K562 treated with DMSO at 1 percent for 48 hours (cell line): ENCODE measurements around the gene VPS37C. TPM values are rescaled to one million over a fixed set of nuclear protein-coding genes. Genes with fewer than 3 reads are reported as not detected.

Experiments
- total RNA-seq: library from RNA; unstranded; fragments of 300-600 nt; gene quantifications from 2 replicates; pipeline ENCODE4 v1.2.3, GENCODE V29; 2022; ENCODE audit warnings: low replicate concordance; ENCODE audit errors: extremely low read depth

Gene VPS37C
- not detected in 2 replicates for total RNA-seq

DNA sequence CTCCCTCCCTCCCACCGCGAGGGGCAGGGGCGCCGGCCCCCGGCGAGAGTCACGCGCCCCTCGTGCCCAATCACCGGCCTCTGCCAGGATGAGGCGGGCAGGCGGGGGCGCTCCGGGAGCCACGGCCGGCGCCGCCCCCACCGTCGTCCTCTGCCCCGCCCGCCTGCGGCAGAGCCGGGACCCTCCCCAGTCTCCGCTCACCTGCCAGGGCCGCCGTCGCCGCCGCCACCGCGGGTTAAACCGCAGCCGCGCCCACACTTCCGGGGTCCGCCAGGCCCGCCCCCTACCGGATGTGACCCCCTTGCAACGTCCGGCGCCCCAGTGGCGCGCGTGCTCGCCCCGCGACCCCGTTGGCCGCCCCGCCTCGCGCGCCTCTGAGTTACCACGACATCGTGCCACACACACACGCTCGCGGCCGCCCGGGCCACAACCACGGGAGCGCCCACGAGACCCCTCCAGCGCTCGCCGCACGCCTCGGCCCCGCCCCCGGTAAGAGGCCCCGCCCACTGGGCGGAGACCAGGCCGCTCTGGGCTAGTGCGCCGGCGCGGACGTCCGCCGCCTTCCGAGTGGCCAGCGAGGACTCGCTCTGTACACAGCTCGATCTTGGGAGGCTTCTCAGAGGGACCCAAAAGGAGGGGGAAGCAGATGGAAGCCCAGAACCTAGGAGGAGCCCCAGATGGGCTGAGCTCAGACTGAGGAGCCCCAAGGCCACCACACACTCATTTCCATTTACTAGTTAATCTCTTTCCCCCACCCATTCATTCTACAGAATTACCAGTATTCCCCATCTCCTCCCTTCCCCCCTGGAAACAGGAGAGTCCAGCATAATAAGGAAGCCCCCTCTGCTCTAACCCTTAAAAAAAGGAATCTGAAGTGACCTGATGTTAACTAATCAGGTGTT, at the start of gene VPS37C:
Gene VPS37C (minus strand): TSS at position 237 of the 902 bp plus-strand sequence. CDS start 22,597 bp downstream, outside the sequence.

DNA sequence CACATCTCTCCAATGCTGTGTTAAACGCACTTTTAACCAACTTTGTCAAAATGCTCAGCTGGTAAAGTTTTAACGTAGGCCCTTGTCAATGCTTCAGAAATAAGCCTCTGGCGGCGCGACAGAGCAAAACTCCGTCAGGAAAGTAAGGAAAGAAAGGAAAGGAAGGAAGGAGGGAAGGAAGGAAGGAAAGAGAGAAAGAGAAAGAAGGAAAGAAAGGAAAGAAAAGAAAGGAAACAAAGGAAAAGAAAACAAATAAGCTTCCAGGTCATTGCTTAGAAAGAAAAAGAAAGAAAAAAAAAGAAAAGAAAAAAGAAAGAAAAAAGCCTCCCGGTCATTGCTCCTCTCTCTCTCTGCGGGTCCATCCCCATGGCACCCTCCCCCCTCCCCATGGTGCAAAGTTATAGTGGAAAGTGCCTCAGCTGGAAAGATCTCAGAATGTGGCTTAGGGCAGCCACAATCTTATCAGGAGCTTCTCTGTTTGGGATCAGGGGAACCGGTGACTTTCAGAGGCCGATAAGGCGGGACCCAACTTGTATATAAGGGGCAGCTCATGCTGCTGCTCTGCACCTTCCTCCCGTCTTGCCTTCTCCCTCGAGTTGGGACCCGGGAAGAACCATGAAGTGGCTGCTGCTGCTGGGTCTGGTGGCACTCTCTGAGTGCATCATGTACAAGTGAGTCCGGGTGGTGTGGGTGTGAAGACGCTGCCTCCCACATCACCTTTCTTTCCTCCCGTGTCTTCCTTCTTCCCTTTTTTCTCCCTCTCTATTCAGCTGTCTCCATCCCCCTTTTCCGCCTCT, 41.9 kb upstream of the VPS37C start, which contains the start of gene PGA3:
Gene PGA3 (plus strand): TSS at position 566 of the 797 bp plus-strand sequence. CDS start 50 bp downstream, at position 616.

Other genes with a start within 250 kb of the VPS37C start
- gene TMEM109, start 247.3 kb downstream of the VPS37C start, total RNA-seq: not detected in 2 replicates
- gene TMEM132A, start 237.0 kb downstream of the VPS37C start, total RNA-seq: not detected in 2 replicates
- not detected in 2 replicates for gene SLC15A3, start 209.2 kb downstream of the VPS37C start, total RNA-seq
- gene CD6, start 189.7 kb downstream of the VPS37C start, total RNA-seq: not detected in 2 replicates
- gene CD5, start 58.9 kb downstream of the VPS37C start, total RNA-seq: not detected in 2 replicates
- gene PGA3, start 42.1 kb upstream of the VPS37C start, total RNA-seq: not detected in 2 replicates
- gene PGA4, start 60.9 kb upstream of the VPS37C start, total RNA-seq: not detected in 2 replicates
- not detected in 2 replicates for gene PGA5, start 79.7 kb upstream of the VPS37C start, total RNA-seq
- gene VWCE, start 133.9 kb upstream of the VPS37C start, total RNA-seq: not detected in 2 replicates
- 223 TPM in 1 of 2 replicates, not detected in the other for gene DDB1, start 171.7 kb upstream of the VPS37C start, total RNA-seq
- gene TKFC, start 171.8 kb upstream of the VPS37C start, total RNA-seq: not detected in 2 replicates
- not detected in 2 replicates for gene CYB561A3, start 200.5 kb upstream of the VPS37C start, total RNA-seq
- gene TMEM138, start 200.9 kb upstream of the VPS37C start, total RNA-seq: not detected in 2 replicates
- gene TMEM216, start 231.2 kb upstream of the VPS37C start, total RNA-seq: not detected in 2 replicates